Activated T-cell treated with anti-CD3 and anti-CD28 coated beads, Interleukin-2, amount 50 U/mL, for 48 hours (primary cell): ENCODE data around the gene SCO2.
A peak's percentile ranks its signal among the peaks of the same experiment; 100 is the strongest.

ENCODE experiments used
- DNase-seq, 2 experiments: peaks; one replicate each; pipeline ENCODE4 v3.0.0-alpha.2; 2020

The SCO2 gene

GRCh38 chr22:50490531-50491308 lies 34.7 kb downstream of the SCO2 start:
- peak in 1 of 2 experiments; percentile 33 for DNase-seq

GRCh38 chr22:50489363-50490243 lies 35.8 kb downstream of the SCO2 start:
- DNase-seq: no peak

- DNase-seq: no peak
Observed at GRCh38 chr22:50488886-50489285, 36.5 kb downstream of the SCO2 start.

GRCh38 chr22:50488006-50488677 lies 37.3 kb downstream of the SCO2 start:
- no peak for DNase-seq

- no peak for DNase-seq
Observed at GRCh38 chr22:50487290-50488005, 38.0 kb downstream of the SCO2 start.

- no peak for DNase-seq
Observed at GRCh38 chr22:50486561-50487289, 38.7 kb downstream of the SCO2 start, which contains the start of gene MIOX. MIOX (plus strand) TSS chr22:50486859; CDS start chr22:50486898, 39 bp downstream.

GRCh38 chr22:50485221-50486131 lies 39.9 kb downstream of the SCO2 start:
- no peak for DNase-seq

- no peak for DNase-seq
Observed at GRCh38 chr22:50483977-50484853, 41.2 kb downstream of the SCO2 start.

- DNase-seq: no peak
Observed at GRCh38 chr22:50483556-50483955, 41.8 kb downstream of the SCO2 start.

- DNase-seq: no peak
Observed at GRCh38 chr22:50483106-50483505, 42.3 kb downstream of the SCO2 start.

GRCh38 chr22:50482107-50483074 lies 43.0 kb downstream of the SCO2 start:
- no peak for DNase-seq

- DNase-seq: peak; percentile 73 to 79
Observed at GRCh38 chr22:50481440-50482106, 43.8 kb downstream of the SCO2 start, which contains the start of gene ADM2. ADM2 (plus strand) TSS chr22:50481543; CDS start chr22:50481848, 305 bp downstream.

- no peak for DNase-seq
Observed at GRCh38 chr22:50481045-50481439, 44.4 kb downstream of the SCO2 start.

- no peak for DNase-seq
Observed at GRCh38 chr22:50479721-50480120, 45.7 kb downstream of the SCO2 start.

GRCh38 chr22:50477923-50478322 lies 47.5 kb downstream of the SCO2 start:
- no peak for DNase-seq

GRCh38 chr22:50476868-50477267 lies 48.5 kb downstream of the SCO2 start:
- DNase-seq: no peak

- DNase-seq: no peak
Observed at GRCh38 chr22:50475652-50476002, 49.8 kb downstream of the SCO2 start.
